ENCODE data around the gene FAM171A1. TPM values are rescaled to one million over a fixed set of nuclear protein-coding genes. Genes with fewer than 3 reads are reported as not detected.

FAM171A1 gene
- total and polyA plus RNA-seq, 2 donors (not counting 1 experiment from before 2014, with no cell fraction given), result 0.09 TPM; not detected in 1

DNA sequence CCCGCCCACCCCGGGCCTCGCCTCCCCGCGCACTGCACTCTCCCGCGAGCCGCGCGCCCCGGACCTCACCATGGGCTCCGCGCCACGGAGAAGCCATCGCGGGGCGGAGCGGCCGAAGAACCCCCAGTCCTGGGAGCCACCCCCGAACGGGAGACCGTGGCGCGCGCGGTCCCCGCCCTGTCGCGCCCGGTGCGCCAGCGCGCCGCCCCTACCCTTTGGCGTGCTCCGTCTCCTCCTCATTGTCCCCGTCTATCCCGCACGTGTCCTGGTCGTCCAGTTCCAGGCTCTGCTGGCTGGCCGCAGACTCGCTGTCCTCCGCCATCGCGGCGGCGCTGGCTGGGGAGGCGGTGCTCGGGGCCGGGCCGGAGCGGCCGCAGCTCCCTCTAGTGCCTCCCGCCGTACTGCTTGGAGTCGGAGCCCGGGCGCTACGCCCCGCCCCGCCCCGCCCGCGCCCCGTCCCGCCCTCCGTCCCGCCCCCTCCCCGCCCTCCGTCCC is 202.8 kb downstream of the FAM171A1 start, which contains the start of gene NMT2:
Gene NMT2 (minus strand): TSS at position 403 of the 495 bp plus-strand sequence. CDS start 81 bp downstream, at position 322.
- POLR2A ChIA-PET, result interaction anchor here (0.9 to 3.2 kb wide), 2 partner anchors 21 to 27 kb away, joined by 5 to 24 read pairs; no protein-coding TSS in a partner anchor

More for the DNA sequence above, 202.8 kb downstream of the FAM171A1 start, which contains the start of gene NMT2:
- ATAC-seq (ENCODE audit: low read depth) (peak; percentile 74), DNase-seq (peak; percentile 93)
- Histone ChIP-seq H3K9ac (ENCODE audit: low read length) (peak within 1 kb of the TSS; percentile 85), H3K36me3 (replicated peaks in 1 of 2; ENCODE audit: control extremely low read depth in 1 of 2, control insufficient read depth in 1 of 2, extremely low read depth in 1 of 2, insufficient read depth in 2 of 2, low read length in 1 of 2) (no peaks in the 10 kb centered on the region), H3K4me3 (ENCODE audit: control extremely low read depth in 1 of 5, extremely low read depth in 1 of 5, insufficient read depth in 1 of 5, low read depth in 2 of 5, low read length in 4 of 5) (peak within 1 kb of the TSS; percentile 52 to 89 (median 83)), H2AFZ (ENCODE audit: insufficient read depth, low read depth, low read length, poor library complexity, severe bottlenecking) (peak within 1 kb of the TSS; percentile 99), H3K9me3 (ENCODE audit: control extremely low read depth in 1 of 3, control insufficient read depth in 2 of 3, insufficient read depth in 1 of 3, low read length in 2 of 3) (no peaks in the 10 kb centered on the region), H3K4me1 (ENCODE audit: control insufficient read depth in 2 of 2, insufficient read depth in 2 of 2, low read length in 2 of 2) (peaks cover 21 to 24% of the 10 kb centered on the region in 2 donors), H3K27me3 (replicated peaks in 1 of 4; ENCODE audit: control extremely low read depth in 1 of 4, control insufficient read depth in 3 of 4, insufficient read depth in 4 of 4, low read length in 3 of 4) (no peaks in the 10 kb centered on the region), H3K4me2 (replicated peaks; ENCODE audit: low read depth, low read length, poor library complexity, severe bottlenecking) (peak within 1 kb of the TSS; percentile 95), H4K20me1 (ENCODE audit: control insufficient read depth, insufficient read depth, low read length, poor library complexity, severe bottlenecking) (no peaks in the 10 kb centered on the region), H3K79me2 (ENCODE audit: control insufficient read depth, insufficient read depth, low read length) (no peaks in the 10 kb centered on the region), H3K27ac (ENCODE audit: low read length in 2 of 2) (peak within 1 kb of the TSS; percentile 57 to 68)
- Mint-ChIP-seq H3K27me3 (peaks cover 6% of the 10 kb centered on the region), H3K27ac (peak within 1 kb of the TSS; percentile 96), H3K4me1 (peaks cover 32% of the 10 kb centered on the region), H3K9me3 (ENCODE audit: insufficient read depth) (no peaks in the 10 kb centered on the region), H3K4me3 (peak within 1 kb of the TSS; percentile 95)
- intact Hi-C loops (cut with micrococcal nuclease), result loop anchor here (1.0 to 5.0 kb wide), 9 partner anchors 27 to 1582 kb away; partner anchors contain the start of genes ACBD7, DCLRE1C, PRPF18 and RPP38
- TF ChIP-seq EZH2 (IDR thresholded peaks at IDR 0.05; ENCODE audit: borderline replicate concordance, insufficient read depth, low read depth, low read length, poor library complexity, severe bottlenecking), result no peak
- peak; percentile 37 for TF ChIP-seq CTCF (IDR thresholded peaks at IDR 0.05)
- WGBS (ENCODE audit: insufficient coverage), result under 1% methylated on average over 51 of the region's 70 CpGs
- CTCF ChIA-PET, result interaction anchor here (0.5 to 4.0 kb wide), 7 partner anchors 17 to 115 kb away, joined by 3 to 21 read pairs (median 5); no protein-coding TSS in a partner anchor
